Spleen (tissue), 7 donors: ENCODE data around the gene NAGPA.

ENCODE experiments used
- CTCF ChIP-seq, 11 experiments: fragments of 200-600 bp in 7 of 11; fragments of 450-650 bp in 4 of 11; sonication (generic) in 4 of 11; IDR thresholded peaks in 8 of 11; conservative IDR thresholded peaks in 3 of 11; 1 replicate in 7 of 11; 2 replicates in 4 of 11; pipeline versions ENCODE4 v1.4.0 to v1.8.0; 2016 to 2021; ENCODE audit warnings: antibody characterized with exemption in 11 of 11, inconsistent platforms in 4 of 11, mild to moderate bottlenecking in 1 of 11
- POLR2A ChIP-seq, 3 donors: fragments of 450-650 bp; IDR thresholded peaks; one replicate each; pipeline ENCODE4 v1.5.1; 2017; ENCODE audit warnings: antibody characterized with exemption in 3 of 3, mild to moderate bottlenecking in 1 of 3
- POLR2AphosphoS5 ChIP-seq, 3 donors: sonication (generic); formaldehyde crosslinking; IDR thresholded peaks; one replicate each; pipeline ENCODE4 v1.5.1; 2017; ENCODE audit warnings: antibody characterized with exemption in 3 of 3
- donor health status: DM: no; HTN: no; CAD: no; lungs with moderate emphysema.
- donor health status: DM: no; HTN: no; CAD: no.
- donor health status: DM: no; HTN: no; CAD: no.

- TF ChIP-seq CTCF (IDR thresholded peaks at IDR 0.05 in 8 of 11, conservative IDR thresholded peaks at IDR 0.05 in 3 of 11): no peak
- TF ChIP-seq POLR2AphosphoS5 (IDR thresholded peaks at IDR 0.05): no peak
- TF ChIP-seq POLR2A (IDR thresholded peaks at IDR 0.05): no peak
These were observed 4.7 kb downstream of the NAGPA start for GRCh38 chr16:5028950-5029475.
